ENCODE measurements around the gene ARHGEF38. TPM values are rescaled to one million over a fixed set of nuclear protein-coding genes. Genes with fewer than 3 reads are reported as not detected.

ARHGEF38 gene
- total and polyA plus RNA-seq, 4 donors, result 0.03 to 0.92 (median 0.37) TPM

- no peak for TF ChIP-seq CTCF (IDR thresholded peaks at IDR 0.05; ENCODE audit: low read depth, low read length, missing input control)
- WGBS, result 72% methylated on average over 2 of the region's 2 CpGs
- DNase-seq (ENCODE audit: low spot score), result no peak
- no peaks in the 10 kb centered on the region for H3K27me3 ChIP-seq (ENCODE audit: control insufficient read depth in 4 of 4, insufficient read depth in 4 of 4, low read length in 3 of 4)
- no peaks in the 10 kb centered on the region for H3K9me3 ChIP-seq (ENCODE audit: control insufficient read depth in 4 of 4, low read length in 3 of 4)
- no peak overlapping the region for H3K9ac ChIP-seq (ENCODE audit: low read depth in 1 of 2, low read length in 2 of 2)
- H3K27ac ChIP-seq (ENCODE audit: low read depth in 1 of 2, low read length in 2 of 2), result no peak overlapping the region
- peaks cover 2 to 7% (median 4%) of the 10 kb centered on the region in 4 donors for H3K4me1 ChIP-seq (ENCODE audit: control insufficient read depth in 4 of 4, insufficient read depth in 4 of 4, low read length in 3 of 4)
- no peak overlapping the region for H3K4me3 ChIP-seq (ENCODE audit: low read depth in 1 of 3, low read length in 3 of 3)
- H3K36me3 ChIP-seq (ENCODE audit: control insufficient read depth in 4 of 4, insufficient read depth in 3 of 4, low read depth in 1 of 4, low read length in 3 of 4), result no peaks in the 10 kb centered on the region
Observed at GRCh38 chr4:105626846-105627245, 74.4 kb downstream of the ARHGEF38 start.

DNA sequence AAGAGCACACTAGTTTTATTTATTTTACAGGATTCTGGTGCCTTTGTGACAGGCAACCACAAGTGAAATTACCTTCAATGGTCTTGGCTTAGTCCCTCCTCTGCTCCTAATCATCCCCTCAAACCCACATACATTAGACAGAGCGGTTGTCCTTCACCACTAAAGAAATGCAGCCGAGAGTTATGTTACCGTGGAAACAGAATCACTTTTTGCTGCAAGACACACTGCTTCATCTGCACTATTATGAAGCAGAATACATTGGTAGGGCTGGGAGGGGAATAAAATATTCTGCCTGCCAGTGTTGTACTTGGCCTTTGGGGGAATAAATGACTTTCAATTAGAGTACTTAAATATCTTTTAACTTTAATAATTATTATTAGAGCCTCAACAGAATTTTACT, 75.2 kb downstream of the ARHGEF38 start:
- Histone ChIP-seq H3K9ac (ENCODE audit: low read depth in 1 of 2, low read length in 2 of 2) (no peak overlapping the region), H3K27me3 (ENCODE audit: control insufficient read depth in 4 of 4, insufficient read depth in 4 of 4, low read length in 3 of 4) (no peaks in the 10 kb centered on the region), H3K9me3 (ENCODE audit: control insufficient read depth in 4 of 4, low read length in 3 of 4) (no peaks in the 10 kb centered on the region), H3K36me3 (ENCODE audit: control insufficient read depth in 4 of 4, insufficient read depth in 3 of 4, low read depth in 1 of 4, low read length in 3 of 4) (no peaks in the 10 kb centered on the region), H3K4me1 (ENCODE audit: control insufficient read depth in 4 of 4, insufficient read depth in 4 of 4, low read length in 3 of 4) (peaks cover 2 to 7% (median 4%) of the 10 kb centered on the region in 4 donors), H3K27ac (ENCODE audit: low read depth in 1 of 2, low read length in 2 of 2) (no peak overlapping the region), H3K4me3 (ENCODE audit: low read depth in 1 of 3, low read length in 3 of 3) (no peak overlapping the region)
- WGBS, result 93% methylated on average over 3 of the region's 3 CpGs
- no peak for TF ChIP-seq HNF4G (IDR thresholded peaks at IDR 0.05)
- no peak for TF ChIP-seq SP1 (IDR thresholded peaks at IDR 0.05)
- TF ChIP-seq, protein P1, sequence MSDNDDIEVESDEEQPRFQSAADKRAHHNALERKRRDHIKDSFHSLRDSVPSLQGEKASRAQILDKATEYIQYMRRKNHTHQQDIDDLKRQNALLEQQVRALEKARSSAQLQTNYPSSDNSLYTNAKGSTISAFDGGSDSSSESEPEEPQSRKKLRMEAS (IDR thresholded peaks at IDR 0.05), result no peak
- TF ChIP-seq GABPA (IDR thresholded peaks at IDR 0.05 in 1 of 2, conservative IDR thresholded peaks at IDR 0.05 in 1 of 2), result no peak
- TF ChIP-seq FOXA1 (IDR thresholded peaks at IDR 0.05), result no peak
- no peak for TF ChIP-seq RAD21 (IDR thresholded peaks at IDR 0.05)
- TF ChIP-seq, protein P2, sequence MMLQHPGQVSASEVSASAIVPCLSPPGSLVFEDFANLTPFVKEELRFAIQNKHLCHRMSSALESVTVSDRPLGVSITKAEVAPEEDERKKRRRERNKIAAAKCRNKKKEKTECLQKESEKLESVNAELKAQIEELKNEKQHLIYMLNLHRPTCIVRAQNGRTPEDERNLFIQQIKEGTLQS (IDR thresholded peaks at IDR 0.05), result no peak
- no peak for TF ChIP-seq FOXA2 (IDR thresholded peaks at IDR 0.05)
- TF ChIP-seq TAF1 (conservative IDR thresholded peaks at IDR 0.05), result no peak
- TF ChIP-seq HNF4A (conservative IDR thresholded peaks at IDR 0.05), result no peak
- DNase-seq (ENCODE audit: low spot score), result no peak

DNA sequence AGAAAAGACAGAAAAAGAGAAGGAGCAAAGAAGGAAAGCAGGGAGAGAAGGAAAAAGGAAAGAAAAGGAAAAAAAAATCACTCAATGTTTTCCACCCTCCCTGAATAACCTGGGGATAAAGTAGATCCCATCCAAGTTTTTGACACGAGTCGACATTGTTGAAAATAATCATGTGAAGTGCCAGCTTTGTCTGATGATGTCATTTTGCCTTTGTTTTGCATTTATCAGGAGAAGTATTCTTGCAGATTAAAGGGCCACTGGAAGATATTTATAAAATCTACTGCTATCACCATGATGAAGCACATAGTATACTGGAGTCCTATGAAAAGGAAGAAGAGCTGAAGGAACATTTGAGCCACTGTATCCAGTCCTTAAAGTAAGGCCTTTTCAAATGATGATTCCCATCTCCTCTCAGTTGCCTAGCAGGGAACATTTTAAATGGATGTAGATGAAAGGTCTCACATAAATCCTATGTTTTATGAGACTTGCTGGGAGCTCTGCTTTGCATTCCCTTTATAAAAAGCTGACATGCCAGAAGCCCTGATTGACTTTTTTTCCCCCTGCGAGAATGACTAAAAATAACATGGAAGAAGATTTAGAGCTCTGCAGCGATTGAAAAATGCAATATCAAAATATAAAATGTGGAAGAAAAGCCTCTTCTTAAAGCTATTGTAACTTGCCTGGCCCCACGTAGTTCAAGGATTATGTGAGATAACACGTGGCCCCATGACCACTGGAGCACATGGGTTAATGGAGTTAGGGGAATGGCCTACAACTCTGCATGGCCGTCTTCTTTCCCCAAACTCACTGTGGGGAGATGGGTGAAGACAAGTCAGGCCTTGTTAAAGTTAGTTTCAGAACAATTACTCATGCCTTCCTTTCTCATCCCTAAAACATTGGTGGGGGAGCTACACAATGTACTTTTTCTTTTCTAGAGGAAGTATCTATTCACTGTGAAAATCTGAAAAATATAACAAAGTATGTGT, 78.5 kb downstream of the ARHGEF38 start:
- DNase-seq (ENCODE audit: low spot score), result no peak
- no peak overlapping the region for H3K4me3 ChIP-seq (ENCODE audit: low read depth in 1 of 3, low read length in 3 of 3)
- no peaks in the 10 kb centered on the region for H3K27me3 ChIP-seq (ENCODE audit: control insufficient read depth in 4 of 4, insufficient read depth in 4 of 4, low read length in 3 of 4)
- no peaks in the 10 kb centered on the region for H3K4me1 ChIP-seq (ENCODE audit: control insufficient read depth in 4 of 4, insufficient read depth in 4 of 4, low read length in 3 of 4)
- no peak overlapping the region for H3K27ac ChIP-seq (ENCODE audit: low read depth in 1 of 2, low read length in 2 of 2)
- H3K9me3 ChIP-seq (ENCODE audit: control insufficient read depth in 4 of 4, low read length in 3 of 4), result no peaks in the 10 kb centered on the region
- no peaks in the 10 kb centered on the region for H3K36me3 ChIP-seq (ENCODE audit: control insufficient read depth in 4 of 4, insufficient read depth in 3 of 4, low read depth in 1 of 4, low read length in 3 of 4)
- H3K9ac ChIP-seq (ENCODE audit: low read depth in 1 of 2, low read length in 2 of 2), result no peak overlapping the region
- WGBS, result 84% methylated on average over 7 of the region's 7 CpGs
- TF ChIP-seq HNF4A (conservative IDR thresholded peaks at IDR 0.05) (no peak), GABPA (IDR thresholded peaks at IDR 0.05 in 1 of 2, conservative IDR thresholded peaks at IDR 0.05 in 1 of 2) (no peak), FOXA1 (IDR thresholded peaks at IDR 0.05) (no peak), FOXA2 (IDR thresholded peaks at IDR 0.05) (no peak), NR2F2 (IDR thresholded peaks at IDR 0.05) (no peak), HNF4G (IDR thresholded peaks at IDR 0.05) (no peak), RAD21 (IDR thresholded peaks at IDR 0.05) (no peak), YY1 (IDR thresholded peaks at IDR 0.05) (no peak), ZBTB33 (IDR thresholded peaks at IDR 0.05) (no peak), JUND (IDR thresholded peaks at IDR 0.05) (no peak), CTCF (IDR thresholded peaks at IDR 0.05; ENCODE audit: low read depth, low read length, missing input control) (no peak), RXRA (IDR thresholded peaks at IDR 0.05) (no peak), TAF1 (conservative IDR thresholded peaks at IDR 0.05) (no peak)
- TF ChIP-seq, protein P2 (IDR thresholded peaks at IDR 0.05), result no peak
- TF ChIP-seq, protein P1 (IDR thresholded peaks at IDR 0.05), result no peak

Measured in liver (tissue), 9 donors.